NCI-H2196 (cell line): Measurements from ENCODE around the gene CHMP1A.
A peak's percentile ranks its signal among the peaks of the same experiment; 100 is the strongest.

ENCODE experiments used
- DNase-seq: peaks from one replicate; lab custom pipeline; 2025; ENCODE audit not compliant: unreplicated experiment; lab: John Stamatoyannopoulos, UW

The CHMP1A gene

GRCh38 chr16:89607453-89607852 lies 50.1 kb downstream of the CHMP1A start:
- no peak for DNase-seq

- DNase-seq, result peak; percentile 85
These were observed 51.5 kb downstream of the CHMP1A start for GRCh38 chr16:89606006-89606405.

- no peak for DNase-seq
These were observed 52.1 kb downstream of the CHMP1A start for GRCh38 chr16:89605186-89605970.

GRCh38 chr16:89604764-89605163 lies 52.7 kb downstream of the CHMP1A start:
- no peak for DNase-seq

GRCh38 chr16:89602952-89603590 lies 54.4 kb downstream of the CHMP1A start:
- DNase-seq, result no peak

GRCh38 chr16:89602273-89602951 lies 55.1 kb downstream of the CHMP1A start:
- no peak for DNase-seq

- no peak for DNase-seq
These were observed 55.6 kb downstream of the CHMP1A start for GRCh38 chr16:89601906-89602272.

GRCh38 chr16:89600956-89601355 lies 56.6 kb downstream of the CHMP1A start:
- no peak for DNase-seq

GRCh38 chr16:89600427-89600826 lies 57.1 kb downstream of the CHMP1A start:
- DNase-seq, result no peak

- DNase-seq, result no peak
These were observed 57.6 kb downstream of the CHMP1A start for GRCh38 chr16:89599902-89600301.

- peak; percentile 57 for DNase-seq
These were observed 58.1 kb downstream of the CHMP1A start for GRCh38 chr16:89599451-89599858.

- DNase-seq, result peak; percentile 33
These were observed 59.3 kb downstream of the CHMP1A start for GRCh38 chr16:89598199-89598598.

GRCh38 chr16:89596957-89597649 lies 60.4 kb downstream of the CHMP1A start:
- DNase-seq, result no peak

- no peak for DNase-seq
These were observed 61.3 kb downstream of the CHMP1A start for GRCh38 chr16:89596061-89596689.

GRCh38 chr16:89595330-89596060 lies 62.0 kb downstream of the CHMP1A start:
- no peak for DNase-seq
